Nephron (organoid): Measurements from ENCODE around the gene GALNTL6.

Source experiments
- H3K27ac Mint-ChIP-seq, 3 experiments: 2 replicates each; pipeline ENCODE4 v1.8.0; 2020; ENCODE audit warnings: mixed read lengths in 3 of 3, mild to moderate bottlenecking in 2 of 3, moderate library complexity in 1 of 3
- H3K27me3 Mint-ChIP-seq: 2 replicates; pipeline ENCODE4 v1.8.0; 2021; ENCODE audit warnings: low read depth, mild to moderate bottlenecking, moderate library complexity, mixed read lengths
- H3K36me3 Mint-ChIP-seq: 2 replicates; pipeline ENCODE4 v1.8.0; 2020; ENCODE audit warnings: low read depth, mixed read lengths
- H3K4me1 Mint-ChIP-seq: 2 replicates; pipeline ENCODE4 v1.8.0; 2020; ENCODE audit warnings: mixed read lengths
- H3K4me3 Mint-ChIP-seq, 3 experiments: 2 replicates each; pipeline ENCODE4 v1.8.0; 2020; ENCODE audit warnings: mild to moderate bottlenecking in 3 of 3, mixed read lengths in 3 of 3, moderate library complexity in 2 of 3
- H3K9me3 Mint-ChIP-seq: 2 replicates; pipeline ENCODE4 v1.8.0; 2020; ENCODE audit warnings: mixed read lengths
- TF ChIP-seq, protein P1 (sequence below), 3 experiments: fragments of 200-600 bp; sonication (generic); IDR thresholded peaks; one replicate each; pipeline ENCODE4 v1.5.0; 2021; ENCODE audit warnings: antibody characterized with exemption in 3 of 3; ENCODE audit not compliant: unreplicated experiment in 3 of 3

GALNTL6 gene

GRCh38 chr4:173057442-173057841 is 1244.2 kb downstream of the GALNTL6 start:
- no peak overlapping the region for H3K27ac Mint-ChIP-seq
- H3K4me1 Mint-ChIP-seq: peaks cover 13% of the 10 kb centered on the region
- no peaks in the 10 kb centered on the region for H3K27me3 Mint-ChIP-seq
- TF ChIP-seq, protein P1, sequence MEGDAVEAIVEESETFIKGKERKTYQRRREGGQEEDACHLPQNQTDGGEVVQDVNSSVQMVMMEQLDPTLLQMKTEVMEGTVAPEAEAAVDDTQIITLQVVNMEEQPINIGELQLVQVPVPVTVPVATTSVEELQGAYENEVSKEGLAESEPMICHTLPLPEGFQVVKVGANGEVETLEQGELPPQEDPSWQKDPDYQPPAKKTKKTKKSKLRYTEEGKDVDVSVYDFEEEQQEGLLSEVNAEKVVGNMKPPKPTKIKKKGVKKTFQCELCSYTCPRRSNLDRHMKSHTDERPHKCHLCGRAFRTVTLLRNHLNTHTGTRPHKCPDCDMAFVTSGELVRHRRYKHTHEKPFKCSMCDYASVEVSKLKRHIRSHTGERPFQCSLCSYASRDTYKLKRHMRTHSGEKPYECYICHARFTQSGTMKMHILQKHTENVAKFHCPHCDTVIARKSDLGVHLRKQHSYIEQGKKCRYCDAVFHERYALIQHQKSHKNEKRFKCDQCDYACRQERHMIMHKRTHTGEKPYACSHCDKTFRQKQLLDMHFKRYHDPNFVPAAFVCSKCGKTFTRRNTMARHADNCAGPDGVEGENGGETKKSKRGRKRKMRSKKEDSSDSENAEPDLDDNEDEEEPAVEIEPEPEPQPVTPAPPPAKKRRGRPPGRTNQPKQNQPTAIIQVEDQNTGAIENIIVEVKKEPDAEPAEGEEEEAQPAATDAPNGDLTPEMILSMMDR (IDR thresholded peaks at IDR 0.05; ENCODE audit: unreplicated experiment in 3 of 3): no peak
- no peak overlapping the region for H3K4me3 Mint-ChIP-seq
- H3K36me3 Mint-ChIP-seq: no peaks in the 10 kb centered on the region
- H3K9me3 Mint-ChIP-seq: no peaks in the 10 kb centered on the region

- Mint-ChIP-seq H3K27ac (no peak overlapping the region), H3K9me3 (no peaks in the 10 kb centered on the region), H3K27me3 (no peaks in the 10 kb centered on the region), H3K36me3 (no peaks in the 10 kb centered on the region), H3K4me3 (no peak overlapping the region), H3K4me1 (peaks cover 13% of the 10 kb centered on the region)
- TF ChIP-seq, protein P1 (IDR thresholded peaks at IDR 0.05; ENCODE audit: unreplicated experiment in 3 of 3): no peak
These were observed 1244.7 kb downstream of the GALNTL6 start for GRCh38 chr4:173057901-173058300.

GRCh38 chr4:173061160-173061559 is 1248.0 kb downstream of the GALNTL6 start:
- H3K36me3 Mint-ChIP-seq: no peaks in the 10 kb centered on the region
- H3K9me3 Mint-ChIP-seq: peaks cover 15% of the 10 kb centered on the region
- H3K27ac Mint-ChIP-seq: no peak overlapping the region
- H3K4me1 Mint-ChIP-seq: peaks cover 13% of the 10 kb centered on the region
- H3K27me3 Mint-ChIP-seq: no peaks in the 10 kb centered on the region
- TF ChIP-seq, protein P1 (IDR thresholded peaks at IDR 0.05; ENCODE audit: unreplicated experiment in 3 of 3): no peak
- no peak overlapping the region for H3K4me3 Mint-ChIP-seq

DNA sequence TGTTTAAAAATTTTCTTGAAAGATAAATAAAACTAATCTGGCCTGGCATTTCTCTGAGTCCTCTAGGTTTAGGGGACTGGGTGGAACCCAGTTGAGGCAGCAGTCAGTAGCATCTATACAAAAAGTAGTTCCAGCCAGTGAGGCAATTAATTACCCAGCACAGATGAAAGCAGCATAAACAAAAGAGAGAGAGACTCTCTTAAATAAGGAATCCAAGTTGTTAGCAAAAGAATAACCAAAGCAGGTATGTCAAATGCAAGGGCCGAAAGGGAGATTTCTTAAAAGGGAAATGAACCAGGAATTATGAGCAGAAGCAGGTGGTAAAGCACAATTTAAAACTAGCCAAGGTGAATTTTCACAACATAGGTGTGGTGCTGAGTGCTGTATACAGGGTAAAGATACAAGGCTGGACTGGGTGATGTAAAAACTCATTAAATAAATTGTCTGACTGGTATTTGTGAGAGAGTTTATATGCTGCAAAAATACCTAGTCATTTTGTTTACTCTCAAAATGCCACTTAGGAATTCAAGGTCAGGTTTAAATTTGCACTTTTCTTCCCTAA is 1260.8 kb downstream of the GALNTL6 start:
- Mint-ChIP-seq H3K4me3 (no peak overlapping the region), H3K36me3 (peaks cover 10% of the 10 kb centered on the region), H3K4me1 (no peaks in the 10 kb centered on the region), H3K27me3 (no peaks in the 10 kb centered on the region), H3K9me3 (peaks cover 17% of the 10 kb centered on the region), H3K27ac (no peak overlapping the region)
- TF ChIP-seq, protein P1 (IDR thresholded peaks at IDR 0.05; ENCODE audit: unreplicated experiment in 3 of 3): no peak

DNA sequence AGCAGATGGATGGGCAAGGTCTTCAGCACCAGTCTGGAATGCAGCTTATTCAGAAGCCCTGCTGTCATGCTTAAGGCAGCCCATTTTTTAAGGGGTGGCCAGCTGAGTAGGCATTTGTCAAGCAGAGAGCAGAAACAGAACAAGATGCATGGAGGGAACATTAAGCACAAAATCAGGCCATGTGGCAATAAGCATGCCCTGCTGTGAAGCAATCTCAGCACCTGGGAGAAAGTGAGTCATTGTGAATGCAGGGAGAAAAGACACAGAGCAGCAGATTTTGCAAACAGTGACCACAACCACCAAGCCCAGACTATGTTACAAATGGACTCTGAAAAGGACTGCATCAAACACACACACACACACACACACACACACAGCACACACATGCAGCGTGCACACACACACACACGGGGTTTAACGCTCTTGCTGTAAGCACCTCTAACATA is 1261.3 kb downstream of the GALNTL6 start:
- H3K9me3 Mint-ChIP-seq: peaks cover 13% of the 10 kb centered on the region
- TF ChIP-seq, protein P1 (IDR thresholded peaks at IDR 0.05; ENCODE audit: unreplicated experiment in 3 of 3): no peak
- H3K27ac Mint-ChIP-seq: no peak overlapping the region
- no peak overlapping the region for H3K4me3 Mint-ChIP-seq
- H3K4me1 Mint-ChIP-seq: no peaks in the 10 kb centered on the region
- no peaks in the 10 kb centered on the region for H3K27me3 Mint-ChIP-seq
- H3K36me3 Mint-ChIP-seq: peaks cover 7% of the 10 kb centered on the region

DNA sequence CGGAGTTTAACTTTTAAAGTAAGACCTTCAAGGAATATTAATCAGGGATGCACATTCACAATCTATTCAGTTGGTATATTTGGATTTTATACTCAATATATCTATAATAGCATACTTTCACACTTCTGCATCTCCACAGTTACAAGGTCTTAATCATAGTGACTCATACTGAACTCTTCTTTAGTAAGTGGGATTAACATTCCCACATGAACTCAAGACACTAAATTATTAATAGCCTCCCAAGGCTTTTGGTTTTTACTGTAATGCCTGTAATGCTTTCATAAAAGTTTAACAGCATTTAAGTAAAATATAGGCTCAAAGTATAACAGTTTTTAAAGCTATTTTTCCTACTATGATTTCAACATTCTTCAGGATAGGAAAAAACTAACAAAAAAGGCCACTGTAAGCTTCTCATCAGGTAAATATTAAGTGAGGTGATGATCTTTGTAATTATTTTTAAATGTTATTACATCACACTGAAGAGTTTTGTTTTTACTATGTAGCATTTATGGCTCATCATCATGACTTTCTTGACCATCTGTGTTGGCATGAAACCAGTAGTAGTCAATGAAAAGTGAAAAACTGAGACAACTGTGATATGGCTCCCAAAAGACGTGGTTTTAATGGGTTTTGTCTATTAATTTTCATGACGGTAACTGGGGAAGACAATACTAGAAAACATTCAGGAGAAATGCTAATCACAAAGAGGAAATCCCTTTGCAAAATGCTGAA is 1263.9 kb downstream of the GALNTL6 start:
- H3K9me3 Mint-ChIP-seq: peaks cover 16% of the 10 kb centered on the region

More for the DNA sequence above, 1263.9 kb downstream of the GALNTL6 start:
- H3K27me3 Mint-ChIP-seq: no peaks in the 10 kb centered on the region
- H3K4me3 Mint-ChIP-seq: no peak overlapping the region
- TF ChIP-seq, protein P1 (IDR thresholded peaks at IDR 0.05; ENCODE audit: unreplicated experiment in 3 of 3): no peak
- H3K27ac Mint-ChIP-seq: no peak overlapping the region
- no peaks in the 10 kb centered on the region for H3K36me3 Mint-ChIP-seq
- H3K4me1 Mint-ChIP-seq: no peaks in the 10 kb centered on the region
